ENCODE results near the gene NID2. TPM values are rescaled to one million over a fixed set of nuclear protein-coding genes. Genes with fewer than 3 reads are reported as not detected.

The NID2 gene
- total and polyA plus RNA-seq, 10 donors = 0.33 to 10.8 (median 3.4) TPM

DNA sequence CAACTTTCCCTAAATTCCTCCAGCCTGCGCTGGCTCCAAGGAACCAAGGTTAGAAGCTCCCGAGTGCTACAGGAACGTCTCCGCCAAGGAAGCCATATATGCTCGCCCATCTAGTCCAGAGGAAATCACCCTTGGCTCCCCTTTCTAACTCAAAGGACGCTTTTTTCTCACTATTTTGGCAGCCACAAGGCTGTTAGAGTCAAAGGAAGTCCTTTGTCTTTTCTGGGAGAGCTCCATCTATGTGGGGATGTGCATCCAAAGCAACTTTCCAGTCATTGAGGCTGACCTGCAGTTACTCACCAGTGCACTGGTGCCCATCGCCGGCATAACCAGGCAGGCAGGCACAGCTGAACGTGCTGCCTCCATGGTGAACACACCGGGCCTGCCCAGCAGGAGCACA, 42.0 kb downstream of the NID2 start:
- no peak for DNase-seq
- TF ChIP-seq POLR2A (IDR thresholded peaks at IDR 0.05) (no peak), POLR2AphosphoS5 (IDR thresholded peaks at IDR 0.05) (no peak)
- TF ChIP-seq, protein P1, sequence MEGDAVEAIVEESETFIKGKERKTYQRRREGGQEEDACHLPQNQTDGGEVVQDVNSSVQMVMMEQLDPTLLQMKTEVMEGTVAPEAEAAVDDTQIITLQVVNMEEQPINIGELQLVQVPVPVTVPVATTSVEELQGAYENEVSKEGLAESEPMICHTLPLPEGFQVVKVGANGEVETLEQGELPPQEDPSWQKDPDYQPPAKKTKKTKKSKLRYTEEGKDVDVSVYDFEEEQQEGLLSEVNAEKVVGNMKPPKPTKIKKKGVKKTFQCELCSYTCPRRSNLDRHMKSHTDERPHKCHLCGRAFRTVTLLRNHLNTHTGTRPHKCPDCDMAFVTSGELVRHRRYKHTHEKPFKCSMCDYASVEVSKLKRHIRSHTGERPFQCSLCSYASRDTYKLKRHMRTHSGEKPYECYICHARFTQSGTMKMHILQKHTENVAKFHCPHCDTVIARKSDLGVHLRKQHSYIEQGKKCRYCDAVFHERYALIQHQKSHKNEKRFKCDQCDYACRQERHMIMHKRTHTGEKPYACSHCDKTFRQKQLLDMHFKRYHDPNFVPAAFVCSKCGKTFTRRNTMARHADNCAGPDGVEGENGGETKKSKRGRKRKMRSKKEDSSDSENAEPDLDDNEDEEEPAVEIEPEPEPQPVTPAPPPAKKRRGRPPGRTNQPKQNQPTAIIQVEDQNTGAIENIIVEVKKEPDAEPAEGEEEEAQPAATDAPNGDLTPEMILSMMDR (IDR thresholded peaks at IDR 0.05 in 8 of 11, conservative IDR thresholded peaks at IDR 0.05 in 3 of 11) = no peak
- peaks cover 0 to 5% (median 0%) of the 10 kb centered on the region in 8 donors for H3K9me3 ChIP-seq
- no peaks in the 10 kb centered on the region for H3K27me3 ChIP-seq (replicated peaks in 1 of 7)
- WGBS, 5 donors = 79 to 88% (median 87%) methylated on average over 10 of the region's 10 CpGs
- H3K4me3 ChIP-seq = no peak overlapping the region
- H3K27ac ChIP-seq = no peak overlapping the region
- intact Hi-C loops (cut with DNase I; ENCODE audit: low total_unique reads) = no loop called here
- peaks cover 0 to 6% (median 0%) of the 10 kb centered on the region in 6 donors for H3K4me1 ChIP-seq
- no peaks in the 10 kb centered on the region for H3K36me3 ChIP-seq

DNA sequence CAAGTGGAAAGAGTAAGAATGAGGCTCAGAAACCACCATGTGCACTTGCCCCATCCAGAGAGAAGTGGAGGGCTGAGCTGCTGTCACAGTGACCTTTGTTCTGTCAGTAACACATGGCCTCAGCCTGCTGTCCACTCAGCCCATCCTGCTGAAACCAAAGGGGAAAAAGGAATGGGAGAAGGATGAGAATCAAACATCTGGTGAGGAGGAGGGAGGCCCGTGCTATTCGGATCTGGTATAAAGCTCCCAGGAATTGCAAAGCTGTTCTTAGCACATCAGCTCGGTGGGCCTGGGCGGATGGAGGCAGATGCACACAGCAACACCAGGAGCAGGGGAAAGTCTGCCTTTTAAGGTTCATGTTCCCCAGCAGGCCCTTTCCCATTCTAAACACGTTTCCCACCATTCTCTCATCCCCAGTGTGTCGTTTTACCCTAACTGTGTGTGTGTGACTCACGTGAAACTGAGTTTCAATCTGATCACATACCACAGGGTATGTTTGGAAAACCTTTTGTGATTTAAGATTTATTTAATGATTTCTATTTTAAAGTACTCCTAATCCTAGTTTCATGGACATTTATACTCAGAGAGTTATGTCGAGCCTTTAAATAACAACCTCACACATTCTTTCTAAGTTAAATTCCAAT, 42.7 kb downstream of the NID2 start:
- Histone ChIP-seq H3K27ac (no peak overlapping the region), H3K27me3 (replicated peaks in 1 of 7) (no peaks in the 10 kb centered on the region), H3K4me1 (peaks cover 0 to 14% (median 6%) of the 10 kb centered on the region in 6 donors), H3K9me3 (peaks cover 0 to 5% (median 0%) of the 10 kb centered on the region in 8 donors), H3K4me3 (no peak overlapping the region), H3K36me3 (no peaks in the 10 kb centered on the region)
- DNase-seq = no peak
- no peak for TF ChIP-seq POLR2A (IDR thresholded peaks at IDR 0.05)
- no peak for TF ChIP-seq POLR2AphosphoS5 (IDR thresholded peaks at IDR 0.05)
- TF ChIP-seq, protein P1 (IDR thresholded peaks at IDR 0.05 in 8 of 11, conservative IDR thresholded peaks at IDR 0.05 in 3 of 11) = no peak
- intact Hi-C loops (cut with DNase I; ENCODE audit: low total_unique reads) = no loop called here
- WGBS, 5 donors = 88 to 96% (median 92%) methylated on average over 8 of the region's 8 CpGs

DNA sequence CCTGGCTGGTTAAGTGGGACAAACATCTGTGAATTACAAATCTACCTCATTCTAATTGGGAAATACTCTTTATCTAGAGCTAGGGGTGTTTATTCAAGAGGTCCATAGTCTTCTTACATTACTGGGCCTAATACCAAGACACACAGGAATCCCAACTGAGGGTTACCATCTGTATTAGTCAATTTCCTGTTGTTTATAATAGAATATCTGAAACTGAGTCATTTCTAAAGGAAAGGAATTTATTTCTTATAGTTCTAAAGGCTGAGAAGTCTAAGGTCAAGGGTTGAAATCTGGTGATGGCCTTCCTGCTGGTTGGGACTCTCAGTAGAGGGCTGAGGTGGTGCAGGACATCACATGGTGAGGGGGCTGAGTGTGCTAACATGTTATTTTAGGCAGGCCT, 43.5 kb downstream of the NID2 start:
- Histone ChIP-seq H3K27ac (no peak overlapping the region), H3K4me3 (no peak overlapping the region), H3K27me3 (replicated peaks in 1 of 7) (no peaks in the 10 kb centered on the region), H3K9me3 (peaks cover 0 to 5% (median 0%) of the 10 kb centered on the region in 8 donors), H3K4me1 (peaks cover 0 to 15% (median 9%) of the 10 kb centered on the region in 6 donors), H3K36me3 (no peaks in the 10 kb centered on the region)
- TF ChIP-seq POLR2A (IDR thresholded peaks at IDR 0.05) (no peak), POLR2AphosphoS5 (IDR thresholded peaks at IDR 0.05) (no peak)
- TF ChIP-seq, protein P1 (IDR thresholded peaks at IDR 0.05 in 8 of 11, conservative IDR thresholded peaks at IDR 0.05 in 3 of 11) = no peak
- intact Hi-C loops (cut with DNase I; ENCODE audit: low total_unique reads) = no loop called here
- no peak for DNase-seq

DNA sequence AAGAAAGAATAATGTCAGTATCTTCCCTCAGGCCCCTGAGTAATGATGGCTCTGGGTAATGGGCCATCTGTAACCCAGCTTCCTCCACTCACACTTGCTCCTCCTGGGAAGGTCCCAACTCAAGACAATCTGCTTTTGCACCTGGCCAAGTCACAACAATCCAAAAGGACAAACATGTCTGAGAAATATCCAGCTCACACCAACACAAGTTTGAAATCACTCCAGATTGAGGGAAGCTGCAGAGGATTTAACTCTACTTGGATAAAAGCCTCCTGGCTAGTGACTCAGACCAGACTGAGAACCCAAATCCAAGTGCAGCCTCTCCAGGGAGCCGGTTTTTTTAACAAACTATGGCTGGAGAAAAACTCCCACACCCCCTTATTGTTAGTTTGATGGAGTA, 45.3 kb downstream of the NID2 start:
- no peak for DNase-seq
- H3K4me3 ChIP-seq = no peak overlapping the region
- H3K36me3 ChIP-seq = no peaks in the 10 kb centered on the region
- H3K4me1 ChIP-seq = peaks cover 0 to 15% (median 9%) of the 10 kb centered on the region in 6 donors
- 30 to 94% (median 46%) methylated on average over 1 of the region's 1 CpG for WGBS, 5 donors
- no peaks in the 10 kb centered on the region for H3K27me3 ChIP-seq (replicated peaks in 1 of 7)
- peaks cover 0 to 5% (median 0%) of the 10 kb centered on the region in 8 donors for H3K9me3 ChIP-seq
- no peak overlapping the region for H3K27ac ChIP-seq
- TF ChIP-seq POLR2AphosphoS5 (IDR thresholded peaks at IDR 0.05) (no peak), POLR2A (IDR thresholded peaks at IDR 0.05) (no peak)
- TF ChIP-seq, protein P1 (IDR thresholded peaks at IDR 0.05 in 8 of 11, conservative IDR thresholded peaks at IDR 0.05 in 3 of 11) = no peak
- intact Hi-C loops (cut with DNase I; ENCODE audit: low total_unique reads) = no loop called here

All from spleen (tissue), 11 donors.